Naive thymus-derived CD4-positive, alpha-beta T cell (primary cell): ENCODE data around the gene ALDH1B1. TPM values are rescaled to one million over a fixed set of nuclear protein-coding genes. Genes with fewer than 3 reads are reported as not detected.

ENCODE experiments used
- ATAC-seq: fragments of 150-1000 bp; cut with Tn5 transposase; 2 replicates; pipeline ENCODE4 v1.10.0; 2021; ENCODE audit warnings: mild to moderate bottlenecking, moderate library complexity
- CTCF ChIA-PET: fragments of 350-600 bp; sonication (Branson Sonifier 250); formaldehyde crosslinking; loops from one replicate; lab custom pipeline; 2021; ENCODE audit warnings: antibody characterized with exemption; lab: Charles Lee
- POLR2A ChIA-PET: fragments of 350-600 bp; sonication (Branson Sonifier 250); formaldehyde crosslinking; loops from one replicate; lab custom pipeline; 2021; ENCODE audit warnings: antibody characterized with exemption, inconsistent platforms; lab: Charles Lee
- DNase-seq, 9 donors: peaks; one replicate each; pipeline versions ENCODE4 v3.0.0 to v3.0.0-alpha.2; 2020 to 2022; ENCODE audit warnings: mixed read lengths in 1 of 9
- H3K27ac ChIP-seq: one replicate; pipeline ENCODE4 v1.7.0; 2013; ENCODE audit warnings: mild to moderate bottlenecking, low read depth, low read length, moderate library complexity
- H3K27me3 ChIP-seq, 2 donors: one replicate each; pipeline ENCODE4 v1.7.0; 2013; ENCODE audit warnings: low read length in 2 of 2, mild to moderate bottlenecking in 2 of 2, moderate library complexity in 2 of 2; ENCODE audit not compliant: control insufficient read depth in 2 of 2, insufficient read depth in 2 of 2
- H3K36me3 ChIP-seq, 3 experiments: 1 replicate in 2 of 3; 2 replicates in 1 of 3; pipeline ENCODE4 v1.7.0; 2013; ENCODE audit warnings: low read length in 3 of 3, mild to moderate bottlenecking in 3 of 3, moderate library complexity in 1 of 3; ENCODE audit not compliant: insufficient read depth in 3 of 3, control insufficient read depth in 2 of 3
- H3K4me1 ChIP-seq, 2 donors: one replicate each; pipeline ENCODE4 v1.7.0; 2013; ENCODE audit warnings: low read length in 2 of 2, mild to moderate bottlenecking in 2 of 2, moderate library complexity in 1 of 2; ENCODE audit not compliant: control insufficient read depth in 2 of 2, insufficient read depth in 2 of 2
- H3K4me3 ChIP-seq: 2 replicates; pipeline ENCODE4 v1.7.0; 2013; ENCODE audit warnings: mild to moderate bottlenecking, low read length
- H3K9me3 ChIP-seq, 3 experiments: 1 replicate in 2 of 3; 2 replicates in 1 of 3; pipeline ENCODE4 v1.7.0; 2013; ENCODE audit warnings: low read length in 3 of 3; ENCODE audit not compliant: control insufficient read depth in 2 of 3
- H3K27ac Mint-ChIP-seq, 9 donors: one replicate each; pipeline ENCODE4 v1.8.0; 2020 to 2022; ENCODE audit warnings: mixed read lengths in 9 of 9, mild to moderate bottlenecking in 8 of 9, moderate library complexity in 5 of 9, inconsistent platforms in 2 of 9
- H3K27me3 Mint-ChIP-seq, 5 donors: one replicate each; pipeline ENCODE4 v1.8.0; 2021 to 2022; ENCODE audit warnings: mixed read lengths in 5 of 5, mild to moderate bottlenecking in 1 of 5
- H3K36me3 Mint-ChIP-seq, 5 donors: one replicate each; pipeline ENCODE4 v1.8.0; 2020 to 2022; ENCODE audit warnings: mixed read lengths in 5 of 5, mild to moderate bottlenecking in 3 of 5, inconsistent platforms in 1 of 5
- H3K4me1 Mint-ChIP-seq, 7 donors: one replicate each; pipeline ENCODE4 v1.8.0; 2020 to 2022; ENCODE audit warnings: mixed read lengths in 7 of 7, mild to moderate bottlenecking in 3 of 7, inconsistent platforms in 1 of 7
- H3K4me3 Mint-ChIP-seq, 10 donors: one replicate each; pipeline ENCODE4 v1.8.0; 2020 to 2022; ENCODE audit warnings: mild to moderate bottlenecking in 10 of 10, mixed read lengths in 10 of 10, moderate library complexity in 6 of 10, inconsistent platforms in 2 of 10
- H3K9me3 Mint-ChIP-seq, 11 donors: one replicate each; pipeline ENCODE4 v1.8.0; 2020 to 2022; ENCODE audit warnings: mixed read lengths in 11 of 11, mild to moderate bottlenecking in 4 of 11, inconsistent platforms in 1 of 11, moderate library complexity in 1 of 11
- intact Hi-C, 2 donors: fragments of 100-400 bp; cut with micrococcal nuclease; formaldehyde crosslinking; loops; one replicate each; pipeline ENCODE4 v1.15.1; 2023
- polyA plus RNA-seq, 2 donors: library from polyadenylated mRNA; unstranded; fragments of 300-500 nt; fragmentation: Illumina TruSeq; gene quantifications; one replicate each; pipeline ENCODE4 v1.2.3, GENCODE V29; 2021
- total RNA-seq, 6 experiments: library from RNA in 5 of 6; stranded (reverse) in 5 of 6; gene quantifications; 1 replicate in 5 of 6; 2 replicates in 1 of 6; pipeline ENCODE4 v1.2.3 and lab custom pipeline; 2021 to 2026

ALDH1B1 gene
- total and polyA plus RNA-seq, 7 experiments from 2014 or later, result 1.9 to 13.4 (median 4.6) TPM

DNA sequence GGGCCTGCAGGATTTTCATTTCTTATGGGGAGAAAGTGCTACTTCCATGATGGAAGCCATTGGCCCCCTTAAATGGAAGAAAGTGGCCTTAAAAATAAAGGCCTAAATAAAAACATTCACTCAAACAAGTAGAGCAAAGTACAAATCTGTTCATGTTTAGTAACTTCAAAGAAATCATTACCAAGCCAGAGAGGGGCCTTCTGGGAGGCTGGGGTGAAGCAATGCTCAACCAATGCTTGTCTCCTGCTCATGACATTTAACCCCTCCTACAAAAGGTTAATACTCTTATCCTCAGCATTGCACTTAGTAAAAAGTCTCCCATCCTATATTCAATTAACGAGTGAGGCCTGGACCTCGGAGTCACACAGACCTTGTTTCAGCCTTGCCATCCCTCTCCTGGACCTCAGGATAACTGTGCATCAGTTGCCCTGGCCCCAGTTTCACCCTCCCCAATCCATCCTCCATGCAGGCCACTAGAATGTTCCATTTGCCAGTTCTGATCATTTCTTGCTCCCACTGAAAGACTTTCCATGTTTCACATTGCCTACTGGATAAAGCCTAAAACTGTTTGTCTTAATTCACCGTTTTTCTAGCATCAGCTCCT is 36.9 kb upstream of the ALDH1B1 start:
- peaks cover 0 to 2% (median 0%) of the 10 kb centered on the region in 7 donors for H3K4me1 Mint-ChIP-seq

DNA sequence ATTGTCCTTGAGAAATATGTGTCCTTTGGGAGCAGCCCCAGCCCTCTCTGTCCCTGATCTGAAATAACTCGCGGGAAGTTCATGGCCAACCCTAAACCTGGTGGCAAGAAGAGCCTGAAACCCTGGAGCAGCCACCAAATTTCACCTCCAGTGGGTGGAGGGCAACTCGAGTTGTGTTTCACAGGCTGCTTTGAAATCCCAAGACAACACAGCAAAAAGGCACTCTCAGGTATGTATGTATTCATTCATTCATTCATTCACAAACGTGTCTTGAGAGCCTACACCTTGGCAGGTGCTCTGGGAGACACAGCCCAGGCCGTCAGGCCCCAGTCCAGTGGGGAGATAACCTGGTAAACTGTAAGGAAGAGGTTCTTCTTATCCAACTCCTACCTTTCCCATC is 35.7 kb upstream of the ALDH1B1 start:
- no peaks in the 10 kb centered on the region for H3K9me3 ChIP-seq
- no peak overlapping the region for H3K4me3 Mint-ChIP-seq
- ChIA-PET CTCF (no interaction called here), POLR2A (no interaction called here)
- H3K27ac ChIP-seq, result no peak overlapping the region
- DNase-seq (no peak), ATAC-seq (no peak)
- H3K27me3 Mint-ChIP-seq, result peaks cover 0 to 6% (median 0%) of the 10 kb centered on the region in 5 donors
- no peak overlapping the region for H3K4me3 ChIP-seq
- H3K27me3 ChIP-seq, result no peaks in the 10 kb centered on the region
- no peaks in the 10 kb centered on the region for H3K36me3 Mint-ChIP-seq
- no peak overlapping the region for H3K27ac Mint-ChIP-seq
- H3K4me1 Mint-ChIP-seq, result peaks cover 0 to 2% (median 0%) of the 10 kb centered on the region in 7 donors
- H3K36me3 ChIP-seq, result no peaks in the 10 kb centered on the region
- intact Hi-C loops, result no loop called here
- no peaks in the 10 kb centered on the region for H3K4me1 ChIP-seq
- H3K9me3 Mint-ChIP-seq, result no peaks in the 10 kb centered on the region

More for the DNA sequence above, 36.9 kb upstream of the ALDH1B1 start:
- CTCF ChIA-PET, result no interaction called here
- H3K27me3 ChIP-seq, result no peaks in the 10 kb centered on the region
- H3K27ac ChIP-seq, result no peak overlapping the region
- H3K36me3 ChIP-seq, result no peaks in the 10 kb centered on the region
- Mint-ChIP-seq H3K27me3 (peaks cover 0 to 6% (median 1%) of the 10 kb centered on the region in 5 donors), H3K9me3 (peaks cover 0 to 2% (median 0%) of the 10 kb centered on the region in 11 donors), H3K27ac (no peak overlapping the region), H3K36me3 (no peaks in the 10 kb centered on the region), H3K4me3 (no peak overlapping the region)
- H3K4me3 ChIP-seq, result no peak overlapping the region
- no peaks in the 10 kb centered on the region for H3K9me3 ChIP-seq
- ATAC-seq, result no peak
- POLR2A ChIA-PET, result no interaction called here
- H3K4me1 ChIP-seq, result no peaks in the 10 kb centered on the region
- no peak for DNase-seq
- intact Hi-C loops, result no loop called here

DNA sequence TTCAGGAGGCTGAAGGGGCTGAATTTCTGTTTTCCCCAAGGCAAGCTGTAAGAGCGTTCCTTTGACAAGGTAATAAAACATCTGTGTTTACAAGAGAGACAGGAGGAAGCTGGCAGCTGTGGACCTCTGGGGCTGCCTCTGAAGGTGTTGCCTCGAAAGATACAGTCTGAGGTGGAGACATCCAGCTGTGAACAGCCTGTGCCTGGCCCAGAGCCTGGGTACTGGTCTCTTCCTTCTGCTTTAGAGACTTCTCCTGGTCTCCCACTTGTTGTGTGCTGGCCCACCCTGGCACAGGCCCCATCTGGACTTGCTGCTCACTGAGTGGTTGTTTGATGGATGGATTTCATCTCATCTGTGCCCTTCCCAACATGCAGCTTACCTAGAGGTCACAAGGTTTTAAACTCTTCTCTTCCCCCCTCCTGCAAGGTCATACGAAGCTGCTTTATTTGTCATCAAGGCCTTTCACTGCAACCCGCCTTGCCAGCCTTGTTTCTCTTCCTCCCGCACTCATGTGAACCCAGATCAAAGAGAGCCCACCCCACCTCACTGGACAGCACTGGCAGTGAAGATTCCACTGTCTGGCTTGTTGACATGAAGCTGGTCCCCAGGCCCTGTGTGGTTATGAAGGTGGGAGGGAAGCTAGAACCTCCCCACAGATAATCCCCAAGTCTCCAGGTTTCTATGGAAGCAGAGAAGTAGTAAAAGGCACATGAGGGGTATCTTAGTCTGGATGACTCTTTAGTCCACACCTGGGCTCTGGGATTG is 35.0 kb upstream of the ALDH1B1 start:
- Histone ChIP-seq H3K9me3 (no peaks in the 10 kb centered on the region), H3K27me3 (no peaks in the 10 kb centered on the region), H3K4me3 (no peak overlapping the region), H3K36me3 (no peaks in the 10 kb centered on the region), H3K4me1 (no peaks in the 10 kb centered on the region), H3K27ac (no peak overlapping the region)
- Mint-ChIP-seq H3K9me3 (no peaks in the 10 kb centered on the region), H3K27me3 (peaks cover 0 to 3% (median 0%) of the 10 kb centered on the region in 5 donors), H3K27ac (peak overlapping the region in 1 of 9 donors; percentile 8), H3K36me3 (no peaks in the 10 kb centered on the region), H3K4me3 (no peak overlapping the region), H3K4me1 (peaks cover 0 to 2% (median 0%) of the 10 kb centered on the region in 7 donors)
- ChIA-PET CTCF (no interaction called here), POLR2A (no interaction called here)
- intact Hi-C loops, result no loop called here
- no peak for DNase-seq
- ATAC-seq, result peak; percentile 27

DNA sequence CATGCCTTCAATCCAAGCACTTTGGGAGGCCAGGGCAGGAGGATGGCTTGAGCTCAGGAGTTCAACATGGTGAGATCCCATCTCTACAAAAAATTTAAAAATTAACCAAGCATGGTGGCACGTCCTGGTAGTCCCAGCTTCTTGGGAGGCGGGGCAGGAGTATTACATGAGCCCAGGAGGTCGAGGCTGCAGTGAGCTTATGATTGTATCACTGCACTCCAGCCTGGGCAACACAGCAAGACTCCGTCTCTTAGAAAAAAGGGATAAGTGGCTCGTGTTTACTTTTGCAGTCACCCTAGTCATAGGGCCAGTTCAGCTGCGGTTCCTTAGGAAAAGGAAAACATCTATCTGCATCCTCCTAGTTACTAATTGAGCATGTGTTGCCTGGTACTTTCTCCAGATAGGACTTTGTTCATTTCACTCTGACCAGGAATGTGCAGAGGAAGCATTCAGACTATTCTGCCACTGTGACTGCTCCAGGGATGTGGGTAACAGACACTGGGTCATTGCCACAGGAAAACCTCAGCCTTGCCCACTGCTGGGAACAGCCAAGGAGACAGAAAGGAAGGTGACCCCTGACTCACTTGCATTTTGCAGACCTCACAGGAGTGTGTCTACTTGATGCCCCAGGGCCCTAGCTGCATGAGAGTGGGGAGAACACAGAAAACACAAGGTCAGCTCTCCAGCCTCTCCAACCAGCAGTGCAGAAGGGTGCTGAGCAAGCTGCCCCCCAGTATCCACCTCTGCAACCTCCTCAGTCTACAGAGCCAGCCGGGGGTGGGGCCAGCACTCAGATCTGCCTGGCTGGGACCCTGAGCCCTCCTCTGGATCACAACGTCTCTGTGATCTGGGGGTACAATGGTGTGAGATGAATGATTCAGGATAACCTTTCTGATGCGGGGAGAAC is 33.9 kb upstream of the ALDH1B1 start:
- no peak overlapping the region for H3K4me3 ChIP-seq
- no peak overlapping the region for H3K4me3 Mint-ChIP-seq
- H3K27me3 Mint-ChIP-seq, result no peaks in the 10 kb centered on the region
- H3K9me3 ChIP-seq, result no peaks in the 10 kb centered on the region
- H3K36me3 ChIP-seq, result no peaks in the 10 kb centered on the region
- intact Hi-C loops, result no loop called here
- ATAC-seq (no peak), DNase-seq (no peak)
- H3K4me1 ChIP-seq, result no peaks in the 10 kb centered on the region
- H3K4me1 Mint-ChIP-seq, result peaks cover 0 to 6% (median 5%) of the 10 kb centered on the region in 7 donors
- no peak overlapping the region for H3K27ac ChIP-seq
- POLR2A ChIA-PET, result no interaction called here
- CTCF ChIA-PET, result no interaction called here
- no peaks in the 10 kb centered on the region for H3K27me3 ChIP-seq
- H3K27ac Mint-ChIP-seq, result no peak overlapping the region
- H3K9me3 Mint-ChIP-seq, result no peaks in the 10 kb centered on the region
- H3K36me3 Mint-ChIP-seq, result no peaks in the 10 kb centered on the region

DNA sequence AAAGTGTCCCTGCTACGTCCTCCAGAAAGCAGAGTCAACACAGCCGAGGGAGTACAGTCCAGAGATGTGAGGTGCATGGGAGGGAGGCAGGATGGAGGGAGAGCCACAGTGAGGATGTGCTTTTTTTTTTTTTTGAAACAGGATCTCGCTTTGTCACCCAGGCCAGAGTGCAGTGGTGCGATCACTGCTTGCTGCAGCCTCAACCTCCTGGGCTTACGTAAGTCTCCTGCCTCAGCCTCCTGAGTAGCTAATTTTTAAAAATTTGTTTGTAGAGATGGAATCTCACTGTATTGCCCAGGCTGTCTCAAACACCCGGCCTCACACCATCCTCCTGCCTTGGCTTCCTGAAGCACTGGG is 33.2 kb upstream of the ALDH1B1 start:
- no peaks in the 10 kb centered on the region for H3K27me3 Mint-ChIP-seq
- intact Hi-C loops, result no loop called here
- peaks cover 0 to 6% (median 5%) of the 10 kb centered on the region in 7 donors for H3K4me1 Mint-ChIP-seq
- no peaks in the 10 kb centered on the region for H3K9me3 Mint-ChIP-seq
- H3K4me3 Mint-ChIP-seq, result no peak overlapping the region
- no peaks in the 10 kb centered on the region for H3K4me1 ChIP-seq
- H3K36me3 ChIP-seq, result no peaks in the 10 kb centered on the region
- DNase-seq, result no peak
- H3K27ac Mint-ChIP-seq, result no peak overlapping the region
- no peaks in the 10 kb centered on the region for H3K27me3 ChIP-seq
- no peak for ATAC-seq
- H3K9me3 ChIP-seq, result no peaks in the 10 kb centered on the region
- CTCF ChIA-PET, result no interaction called here
- no peak overlapping the region for H3K4me3 ChIP-seq
- POLR2A ChIA-PET, result no interaction called here
- H3K36me3 Mint-ChIP-seq, result no peaks in the 10 kb centered on the region
- no peak overlapping the region for H3K27ac ChIP-seq

DNA sequence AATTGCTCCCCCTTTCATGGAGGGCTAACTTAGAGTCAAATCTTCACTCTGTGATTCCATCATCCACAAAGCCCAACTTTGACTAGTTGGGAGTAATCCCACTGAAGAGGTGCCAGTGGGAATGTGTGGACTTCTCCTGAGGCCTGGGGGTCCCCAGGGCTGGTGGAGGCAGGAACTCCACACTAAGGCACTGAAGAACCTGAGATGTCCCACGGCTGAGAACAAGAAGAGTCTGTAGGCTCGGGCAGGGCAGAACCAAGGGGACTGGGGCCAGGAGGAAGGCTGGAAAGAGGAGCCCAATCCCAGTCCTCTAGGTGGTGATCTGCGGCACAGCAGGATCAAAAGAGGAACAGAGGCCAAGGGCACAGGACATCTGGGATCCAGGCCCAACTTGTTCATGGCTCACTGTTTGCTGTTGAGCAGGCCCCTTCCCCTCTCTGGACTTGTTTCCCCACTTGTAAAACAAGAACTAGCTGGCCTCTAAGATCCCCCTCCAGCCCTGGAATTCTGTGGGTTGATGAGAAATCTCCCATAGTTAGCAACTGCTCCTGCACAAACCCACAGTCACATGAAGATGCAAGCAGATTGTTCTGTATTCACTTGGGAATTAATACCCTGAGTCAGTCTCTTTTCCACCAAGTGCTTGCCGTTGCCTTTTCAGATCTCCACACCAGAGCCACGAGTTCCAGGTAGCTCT is 32.7 kb upstream of the ALDH1B1 start:
- H3K36me3 ChIP-seq, result no peaks in the 10 kb centered on the region
- POLR2A ChIA-PET, result no interaction called here
- Mint-ChIP-seq H3K9me3 (no peaks in the 10 kb centered on the region), H3K4me1 (peaks cover 0 to 6% (median 5%) of the 10 kb centered on the region in 7 donors), H3K27me3 (peaks cover 0 to 3% (median 3%) of the 10 kb centered on the region in 5 donors), H3K4me3 (no peak overlapping the region), H3K27ac (no peak overlapping the region), H3K36me3 (no peaks in the 10 kb centered on the region)
- ATAC-seq (no peak), DNase-seq (no peak)
- CTCF ChIA-PET, result no interaction called here
- no peaks in the 10 kb centered on the region for H3K9me3 ChIP-seq
- no peak overlapping the region for H3K27ac ChIP-seq
- no peaks in the 10 kb centered on the region for H3K27me3 ChIP-seq
- intact Hi-C loops, result no loop called here
- H3K4me1 ChIP-seq, result no peaks in the 10 kb centered on the region
- H3K4me3 ChIP-seq, result no peak overlapping the region
